Uterus (tissue), 4 donors: ENCODE data around the gene CD164L2. TPM values are rescaled to one million over a fixed set of nuclear protein-coding genes. Genes with fewer than 3 reads are reported as not detected.
A peak's percentile ranks its signal among the peaks of the same experiment; 100 is the strongest.

Experiments
- DNase-seq, 2 donors: peaks; one replicate each; pipeline ENCODE4 v3.0.0-alpha.2; 2019 to 2020
- H3K27ac ChIP-seq, 2 donors: fragments of 200-600 bp; sonication (generic); 1 replicate in 1 of 2; 2 replicates in 1 of 2; pipeline ENCODE4 v1.5.1; 2016 to 2018
- H3K27me3 ChIP-seq, 2 donors: fragments of 200-600 bp; sonication (generic); one replicate each; pipeline ENCODE4 v1.5.1; 2018 to 2019; ENCODE audit warnings: control low read depth in 1 of 2
- H3K36me3 ChIP-seq, 2 donors: fragments of 200-600 bp; sonication (generic); one replicate each; pipeline ENCODE4 v1.5.1; 2019; ENCODE audit warnings: control low read depth in 1 of 2
- H3K4me1 ChIP-seq, 2 donors: fragments of 200-600 bp; sonication (generic); one replicate each; pipeline ENCODE4 v1.5.1; 2018 to 2019; ENCODE audit warnings: control low read depth in 1 of 2
- H3K4me3 ChIP-seq, 2 donors: fragments of 200-600 bp; sonication (generic); 1 replicate in 1 of 2; 2 replicates in 1 of 2; pipeline ENCODE4 v1.5.1; 2018 to 2019; ENCODE audit warnings: mild to moderate bottlenecking in 1 of 2
- H3K9me3 ChIP-seq, 2 donors: fragments of 200-600 bp; sonication (generic); one replicate each; pipeline ENCODE4 v1.5.1; 2019; ENCODE audit warnings: control low read depth in 1 of 2
- CTCF ChIP-seq, 4 experiments: fragments of 200-600 bp in 2 of 4; fragments of 450-650 bp in 2 of 4; sonication (generic) in 2 of 4; IDR thresholded peaks; one replicate each; pipeline ENCODE4 v1.5.1; 2016 to 2019; ENCODE audit warnings: antibody characterized with exemption in 4 of 4, mild to moderate bottlenecking in 2 of 4, moderate library complexity in 1 of 4
- POLR2A ChIP-seq, 2 donors: fragments of 450-650 bp; IDR thresholded peaks; one replicate each; pipeline ENCODE4 v1.6.1; 2016; ENCODE audit warnings: antibody characterized with exemption in 2 of 2, mild to moderate bottlenecking in 1 of 2, moderate library complexity in 1 of 2
- intact Hi-C: fragments of 100-400 bp; cut with DNase I; formaldehyde crosslinking; loops from one replicate; pipeline ENCODE4 v1.15.1; 2023; ENCODE audit warnings: low total_unique reads
- total RNA-seq, 4 donors: library from RNA; depleted of rRNA in 3 of 4; stranded (reverse); fragments of >200 nt in 3 of 4; gene quantifications; one replicate each; pipeline versions ENCODE4 v1.1.0 to v1.2.4, GENCODE V29; 2014 to 2023
- donor health status: DM: yes; HTN: yes; CAD: no.

CD164L2 gene
- total RNA-seq, 4 donors from 2014 or later, result 0.69 TPM; not detected in 3

- Histone ChIP-seq H3K4me3 (no peak overlapping the region), H3K27ac (no peak overlapping the region), H3K9me3 (no peaks in the 10 kb centered on the region), H3K27me3 (no peaks in the 10 kb centered on the region), H3K36me3 (no peaks in the 10 kb centered on the region), H3K4me1 (no peaks in the 10 kb centered on the region)
- TF ChIP-seq POLR2A (IDR thresholded peaks at IDR 0.05) (no peak), CTCF (IDR thresholded peaks at IDR 0.05) (no peak)
- intact Hi-C loops, result no loop called here
- DNase-seq, result no peak
These were observed 2.9 kb downstream of the CD164L2 start for GRCh38 chr1:27380224-27380623.

- H3K27ac ChIP-seq, result no peak overlapping the region
- no peak for TF ChIP-seq POLR2A (IDR thresholded peaks at IDR 0.05)
- TF ChIP-seq CTCF (IDR thresholded peaks at IDR 0.05), result no peak
- H3K27me3 ChIP-seq, result no peaks in the 10 kb centered on the region
- no peak for DNase-seq
- no peaks in the 10 kb centered on the region for H3K9me3 ChIP-seq
- intact Hi-C loops, result no loop called here
- H3K36me3 ChIP-seq, result no peaks in the 10 kb centered on the region
- no peak overlapping the region for H3K4me3 ChIP-seq
- no peaks in the 10 kb centered on the region for H3K4me1 ChIP-seq
These were observed 3.5 kb downstream of the CD164L2 start for GRCh38 chr1:27379564-27380122.

GRCh38 chr1:27377760-27378495 is 5.2 kb downstream of the CD164L2 start:
- H3K27ac ChIP-seq, result peak overlapping the region; percentile 17 to 33
- intact Hi-C loops, result no loop called here
- H3K27me3 ChIP-seq, result no peaks in the 10 kb centered on the region
- no peak for DNase-seq
- no peaks in the 10 kb centered on the region for H3K4me1 ChIP-seq
- H3K4me3 ChIP-seq, result no peak overlapping the region
- no peaks in the 10 kb centered on the region for H3K9me3 ChIP-seq
- TF ChIP-seq CTCF (IDR thresholded peaks at IDR 0.05) (no peak), POLR2A (IDR thresholded peaks at IDR 0.05) (no peak)
- H3K36me3 ChIP-seq, result no peaks in the 10 kb centered on the region

- Histone ChIP-seq H3K27ac (no peak within 1 kb of the TSS), H3K9me3 (no peaks in the 10 kb centered on the region), H3K27me3 (no peaks in the 10 kb centered on the region), H3K4me3 (no peak within 1 kb of the TSS), H3K36me3 (no peaks in the 10 kb centered on the region), H3K4me1 (no peaks in the 10 kb centered on the region)
- TF ChIP-seq POLR2A (IDR thresholded peaks at IDR 0.05) (no peak), CTCF (IDR thresholded peaks at IDR 0.05) (no peak)
- intact Hi-C loops, result no loop called here
- DNase-seq, result no peak
These were observed 8.6 kb downstream of the CD164L2 start, which contains the start of gene FCN3 for GRCh38 chr1:27374362-27375086. Gene FCN3 (minus strand): TSS chr1:27374824. CDS start chr1:27374818, 6 bp downstream.
